Skin of body (tissue), 2 donors: ENCODE data around the gene NLRP13. TPM values are rescaled to one million over a fixed set of nuclear protein-coding genes. Genes with fewer than 3 reads are reported as not detected.

Experiments
- DNase-seq: peaks from one replicate; lab custom pipeline; 2025; lab: John Stamatoyannopoulos, UW
- total RNA-seq: library from RNA; depleted of rRNA; stranded (reverse); fragments of >200 nt; gene quantifications from one replicate; pipeline ENCODE4 v1.2.3, GENCODE V29; 2014

NLRP13 gene
- total RNA-seq, 1 donor from 2014 or later = not detected

GRCh38 chr19:55901369-55902079 lies 30.6 kb downstream of the NLRP13 start:
- no peak for DNase-seq

- no peak for DNase-seq
Measured at GRCh38 chr19:55898911-55899310, 33.2 kb downstream of the NLRP13 start.

DNA sequence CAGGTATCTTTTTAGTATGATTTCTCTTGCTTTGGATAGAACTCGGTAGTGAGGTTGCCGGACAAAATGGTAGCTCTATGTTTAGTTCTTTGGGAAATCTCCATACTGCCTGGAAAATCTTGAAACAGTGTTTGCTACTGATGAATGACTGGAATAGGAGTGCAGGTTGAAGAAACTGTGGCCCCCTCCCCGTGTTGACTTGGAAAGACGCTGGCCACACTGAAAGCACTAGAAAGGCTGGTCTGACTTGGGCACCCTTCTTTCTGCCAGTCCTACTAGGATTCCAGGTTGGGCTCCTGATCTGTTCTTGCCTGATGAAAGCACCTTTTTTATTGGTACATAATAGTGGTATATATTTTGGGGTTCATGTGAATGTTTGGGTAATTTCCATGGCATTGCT lies 49.5 kb downstream of the NLRP13 start:
- no peak for DNase-seq

- DNase-seq = no peak
Measured at GRCh38 chr19:55877211-55877610, 54.9 kb downstream of the NLRP13 start.

DNA sequence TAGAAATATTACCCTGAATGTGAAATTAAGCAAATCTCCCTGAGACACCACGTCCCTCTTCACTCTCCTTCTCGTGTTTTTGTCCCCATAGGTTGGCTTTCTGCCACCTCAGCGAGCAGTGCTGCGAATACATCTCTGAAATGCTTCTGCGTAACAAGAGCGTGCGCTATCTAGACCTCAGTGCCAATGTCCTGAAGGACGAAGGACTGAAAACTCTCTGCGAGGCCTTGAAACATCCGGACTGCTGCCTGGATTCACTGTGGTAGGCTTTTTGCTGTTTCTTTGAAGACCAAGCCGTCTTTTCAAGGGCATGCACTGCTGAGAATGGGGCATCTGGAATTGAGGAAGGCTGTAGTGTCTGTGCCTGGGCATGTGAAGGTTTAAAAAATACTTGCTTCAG lies 61.4 kb downstream of the NLRP13 start:
- no peak for DNase-seq

GRCh38 chr19:55867101-55867500 lies 65.0 kb downstream of the NLRP13 start:
- DNase-seq = no peak

DNA sequence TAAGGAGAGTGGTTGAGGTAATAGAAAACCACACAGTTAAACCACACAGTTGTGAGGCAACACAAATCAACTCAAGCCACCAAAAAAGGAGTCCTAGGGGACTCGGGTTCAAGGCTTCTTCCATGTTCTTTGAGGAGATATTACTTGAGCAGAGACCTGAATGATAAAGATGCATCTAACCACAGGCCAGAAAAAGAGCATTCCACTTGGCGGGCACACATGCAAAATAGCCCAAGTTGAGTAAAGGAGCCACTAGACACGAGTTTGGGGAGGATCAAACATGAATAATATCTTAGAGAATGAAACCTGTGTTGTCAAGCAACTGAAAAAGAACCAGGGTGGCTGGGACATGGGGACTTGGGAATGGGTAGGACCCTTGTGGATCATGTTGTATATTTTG lies 65.6 kb downstream of the NLRP13 start:
- DNase-seq = no peak

GRCh38 chr19:55858969-55859368 lies 73.2 kb downstream of the NLRP13 start:
- DNase-seq = no peak

GRCh38 chr19:55858401-55858800 lies 73.7 kb downstream of the NLRP13 start:
- no peak for DNase-seq

- DNase-seq = no peak
Measured at GRCh38 chr19:55857974-55858373, 74.2 kb downstream of the NLRP13 start.

DNA sequence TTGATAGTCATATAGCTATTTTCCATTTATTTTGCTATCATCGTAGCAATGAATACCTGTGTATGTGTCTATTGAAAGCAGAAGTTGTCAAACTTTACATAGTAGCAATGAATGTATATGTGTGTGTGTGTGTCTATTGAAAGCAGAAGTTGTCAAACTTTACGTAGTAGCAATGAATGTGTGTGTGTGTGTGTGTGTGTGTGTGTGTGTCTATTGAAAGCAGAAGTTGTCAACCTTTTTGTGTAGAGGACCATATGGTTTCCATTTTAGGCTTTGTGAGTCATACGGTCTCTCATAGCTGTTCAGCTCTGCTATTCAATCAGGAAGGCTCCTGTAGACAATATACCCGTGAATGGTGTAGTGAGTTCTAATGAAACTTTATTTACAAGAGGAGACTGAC lies 75.0 kb downstream of the NLRP13 start:
- DNase-seq = no peak

GRCh38 chr19:55855160-55855559 lies 77.0 kb downstream of the NLRP13 start:
- no peak for DNase-seq

Other genes starting within 250 kb of the NLRP13 start
- not detected for gene NLRP9, start 193.9 kb downstream of the NLRP13 start, total RNA-seq
- gene RFPL4A, start 173.2 kb downstream of the NLRP13 start, total RNA-seq = not detected
- gene RFPL4AL1, start 163.2 kb downstream of the NLRP13 start, total RNA-seq = not detected
- not detected for gene NLRP11, start 100.3 kb downstream of the NLRP13 start, total RNA-seq
- gene NLRP4, start 95.8 kb downstream of the NLRP13 start, total RNA-seq = not detected
- not detected for gene NLRP8, start 15.5 kb upstream of the NLRP13 start, total RNA-seq
- gene NLRP5, start 54.4 kb upstream of the NLRP13 start, total RNA-seq = not detected
- gene ZNF787, start 189.0 kb upstream of the NLRP13 start, total RNA-seq = 11.3 TPM
- gene ZNF444, start 209.0 kb upstream of the NLRP13 start, total RNA-seq = 9.2 TPM
- gene GALP, start 243.7 kb upstream of the NLRP13 start, total RNA-seq = not detected